Measurements from ENCODE around the gene RINT1.
"Not testable (repeated sequence)": the region's sequence is repeated elsewhere in the genome, so short reads cannot be mapped to it uniquely, and the experiment has no call there.

GRCh38 chr7:105527737-105528136 lies 4.3 kb upstream of the RINT1 start:
- not testable (repeated sequence) for TF ChIP-seq CTCF, POLR2A (IDR thresholded peaks at IDR 0.05)
